B cell (primary cell): ENCODE measurements around the gene RNF183. TPM values are rescaled to one million over a fixed set of nuclear protein-coding genes. Genes with fewer than 3 reads are reported as not detected.

ENCODE experiments used
- ATAC-seq: fragments of 200-7000 bp; cut with Tn5 transposase; one replicate; pipeline ENCODE4 v1.10.0; 2021; ENCODE audit warnings: low read depth, mild to moderate bottlenecking, moderate number of reproducible peaks, moderate library complexity
- CTCF ChIA-PET: fragments of 350-600 bp; sonication (Branson Sonifier 250); formaldehyde crosslinking; loops from one replicate; lab custom pipeline; 2021; ENCODE audit warnings: antibody characterized with exemption, inconsistent platforms; lab: Charles Lee
- POLR2A ChIA-PET: fragments of 350-600 bp; sonication (Branson Sonifier 250); formaldehyde crosslinking; loops from one replicate; lab custom pipeline; 2021; ENCODE audit warnings: antibody characterized with exemption; lab: Charles Lee
- DNase-seq: peaks from one replicate; pipeline ENCODE4 v3.0.0; 2013
- H2AFZ ChIP-seq: 2 replicates; pipeline ENCODE4 v1.6.1; 2012; ENCODE audit warnings: mild to moderate bottlenecking, low read depth, low read length; ENCODE audit not compliant: insufficient read depth, poor library complexity, severe bottlenecking
- H3K27ac ChIP-seq, 2 donors: 1 replicate in 1 of 2; 2 replicates in 1 of 2; pipeline ENCODE4 v1.5.1; 2012 to 2013; ENCODE audit warnings: low read length in 2 of 2, mild to moderate bottlenecking in 2 of 2, moderate library complexity in 1 of 2
- H3K27me3 ChIP-seq, 4 experiments: fragments of 200-600 bp in 1 of 4; sonication (generic) in 1 of 4; replicated peaks in 1 of 4; 1 replicate in 2 of 4; 2 replicates in 2 of 4; pipeline versions ENCODE4 v1.6.1 to v1.7.0; 2013 to 2016; ENCODE audit warnings: low read length in 3 of 4, mild to moderate bottlenecking in 2 of 4, mixed read lengths in 1 of 4, moderate library complexity in 1 of 4; ENCODE audit not compliant: insufficient read depth in 4 of 4, control insufficient read depth in 3 of 4; ENCODE audit errors: control extremely low read depth in 1 of 4
- H3K36me3 ChIP-seq, 2 experiments: replicated peaks in 1 of 2; 1 replicate in 1 of 2; 2 replicates in 1 of 2; pipeline versions ENCODE4 v1.6.1 to v1.7.1; 2013; ENCODE audit warnings: low read length in 1 of 2; ENCODE audit not compliant: insufficient read depth in 2 of 2, control insufficient read depth in 1 of 2; ENCODE audit errors: control extremely low read depth in 1 of 2, extremely low read depth in 1 of 2
- H3K4me1 ChIP-seq, 2 donors: fragments of 200-600 bp in 1 of 2; sonication (generic) in 1 of 2; 1 replicate in 1 of 2; 2 replicates in 1 of 2; pipeline versions ENCODE4 v1.5.1 to v1.6.1; 2013 to 2017; ENCODE audit warnings: low read length in 2 of 2; ENCODE audit not compliant: control insufficient read depth in 2 of 2, insufficient read depth in 2 of 2
- H3K4me2 ChIP-seq: replicated peaks from 2 replicates; pipeline ENCODE3; 2012; ENCODE audit warnings: mild to moderate bottlenecking, low read depth, low read length; ENCODE audit not compliant: poor library complexity, severe bottlenecking
- H3K4me3 ChIP-seq, 5 experiments: fragments of 200-600 bp in 1 of 5; sonication (generic) in 1 of 5; 1 replicate in 3 of 5; 2 replicates in 2 of 5; pipeline versions ENCODE4 v1.5.1 to v1.7.0; 2011 to 2016; ENCODE audit warnings: low read length in 4 of 5, mild to moderate bottlenecking in 4 of 5, low read depth in 2 of 5, control low read depth in 1 of 5, moderate library complexity in 1 of 5; ENCODE audit not compliant: insufficient read depth in 1 of 5; ENCODE audit errors: control extremely low read depth in 1 of 5, extremely low read depth in 1 of 5
- H3K79me2 ChIP-seq: fragments of 200-600 bp; sonication (generic); one replicate; pipeline ENCODE4 v1.6.0; 2016; ENCODE audit warnings: low read length; ENCODE audit not compliant: control insufficient read depth, insufficient read depth
- H3K9ac ChIP-seq: fragments of 200-600 bp; sonication (generic); 2 replicates; pipeline ENCODE4 v1.6.1; 2017; ENCODE audit warnings: mild to moderate bottlenecking, low read length, moderate library complexity
- H3K9me3 ChIP-seq, 3 donors: one replicate each; pipeline versions ENCODE4 v1.6.1 to v1.7.1; 2013; ENCODE audit warnings: low read length in 2 of 3; ENCODE audit not compliant: control insufficient read depth in 2 of 3, insufficient read depth in 1 of 3; ENCODE audit errors: control extremely low read depth in 1 of 3
- H4K20me1 ChIP-seq: 2 replicates; pipeline ENCODE4 v1.6.0; 2012; ENCODE audit warnings: mild to moderate bottlenecking, low read length; ENCODE audit not compliant: insufficient read depth, control insufficient read depth, poor library complexity, severe bottlenecking
- H3K27ac Mint-ChIP-seq: one replicate; pipeline ENCODE4 v1.8.0; 2021; ENCODE audit warnings: mixed read lengths
- H3K27me3 Mint-ChIP-seq: one replicate; pipeline ENCODE4 v1.8.0; 2021; ENCODE audit warnings: mixed read lengths
- H3K4me1 Mint-ChIP-seq: one replicate; pipeline ENCODE4 v1.8.0; 2021; ENCODE audit warnings: mixed read lengths
- H3K4me3 Mint-ChIP-seq: one replicate; pipeline ENCODE4 v1.8.0; 2021; ENCODE audit warnings: mixed read lengths
- H3K9me3 Mint-ChIP-seq: one replicate; pipeline ENCODE4 v1.8.0; 2022; ENCODE audit warnings: mixed read lengths; ENCODE audit not compliant: insufficient read depth
- CTCF ChIP-seq: fragments of 200-600 bp; IDR thresholded peaks from one replicate; pipeline ENCODE4 v1.8.0; 2022; ENCODE audit warnings: antibody characterized with exemption, mild to moderate bottlenecking
- EZH2 ChIP-seq: IDR thresholded peaks from 2 replicates; pipeline ENCODE4 v1.6.1; 2012; ENCODE audit warnings: borderline replicate concordance, low read depth, mild to moderate bottlenecking, moderate library complexity, low read length; ENCODE audit not compliant: insufficient read depth, poor library complexity, severe bottlenecking
- WGBS: methylation state at CpG from one replicate; pipeline ENCODE4 v1.1.5; 2013; ENCODE audit warnings: missing lambda C conversion rate; ENCODE audit not compliant: insufficient coverage; 5-methylcytosine and 5-hydroxymethylcytosine counted together
- intact Hi-C: fragments of 100-400 bp; cut with micrococcal nuclease; formaldehyde crosslinking; loops from one replicate; pipeline ENCODE4 v1.10.0; 2022
- polyA plus RNA-seq: library from polyadenylated mRNA; depleted of rRNA; stranded (reverse); fragments of >200 nt; gene quantifications from 2 replicates; pipeline ENCODE4 v1.2.3, GENCODE V29; 2012
- total RNA-seq, 2 donors: library from RNA; stranded (reverse); fragments of 120-200 nt in 1 of 2; gene quantifications; 1 replicate in 1 of 2; 2 replicates in 1 of 2; pipeline versions ENCODE4 v1.2.3 to v1.2.4, GENCODE V29; 2013 to 2022

Gene RNF183
- total and polyA plus RNA-seq, 2 donors (not counting 1 experiment from before 2014, with no cell fraction given), result 0.04 TPM; not detected in 1

DNA sequence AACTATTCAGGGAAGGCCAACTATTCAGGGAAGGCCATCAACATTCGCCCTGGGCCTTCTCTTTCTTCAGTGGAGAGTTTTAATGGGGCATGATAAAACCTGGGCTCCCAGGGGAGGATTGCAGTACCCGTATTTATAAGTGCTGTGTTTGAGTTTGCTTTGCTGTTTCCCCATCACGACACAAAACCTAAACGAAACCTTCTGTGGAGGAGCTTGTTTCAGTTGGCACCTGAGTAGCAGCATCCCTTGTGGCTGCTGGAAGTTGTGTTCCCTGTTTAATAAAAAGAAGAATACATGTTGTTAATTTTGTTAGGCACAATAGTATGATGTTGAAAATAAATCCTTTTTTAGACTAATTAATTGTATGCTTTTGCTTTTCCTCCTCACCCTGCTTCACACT is 28.6 kb upstream of the RNF183 start:
- Mint-ChIP-seq H3K9me3 (no peaks in the 10 kb centered on the region), H3K4me1 (no peaks in the 10 kb centered on the region), H3K4me3 (no peak overlapping the region), H3K27ac (no peak overlapping the region), H3K27me3 (peaks cover 4% of the 10 kb centered on the region)
- intact Hi-C loops, result no loop called here
- no peak for DNase-seq
- no peaks in the 10 kb centered on the region for H3K79me2 ChIP-seq
- CTCF ChIA-PET, result no interaction called here
- H3K4me2 ChIP-seq, result no peak overlapping the region
- ATAC-seq, result no peak
- H3K36me3 ChIP-seq, result no peaks in the 10 kb centered on the region
- H3K4me1 ChIP-seq, result no peaks in the 10 kb centered on the region
- no peak overlapping the region for H2AFZ ChIP-seq
- no peak overlapping the region for H3K9ac ChIP-seq
- no peak for TF ChIP-seq EZH2
- no peak for TF ChIP-seq CTCF
- POLR2A ChIA-PET, result no interaction called here
- 88% methylated on average over 2 of the region's 4 CpGs for WGBS
- H4K20me1 ChIP-seq, result no peaks in the 10 kb centered on the region
- no peak overlapping the region for H3K27ac ChIP-seq
- H3K9me3 ChIP-seq, result no peaks in the 10 kb centered on the region
- H3K4me3 ChIP-seq, result no peak overlapping the region
- H3K27me3 ChIP-seq, result no peaks in the 10 kb centered on the region

DNA sequence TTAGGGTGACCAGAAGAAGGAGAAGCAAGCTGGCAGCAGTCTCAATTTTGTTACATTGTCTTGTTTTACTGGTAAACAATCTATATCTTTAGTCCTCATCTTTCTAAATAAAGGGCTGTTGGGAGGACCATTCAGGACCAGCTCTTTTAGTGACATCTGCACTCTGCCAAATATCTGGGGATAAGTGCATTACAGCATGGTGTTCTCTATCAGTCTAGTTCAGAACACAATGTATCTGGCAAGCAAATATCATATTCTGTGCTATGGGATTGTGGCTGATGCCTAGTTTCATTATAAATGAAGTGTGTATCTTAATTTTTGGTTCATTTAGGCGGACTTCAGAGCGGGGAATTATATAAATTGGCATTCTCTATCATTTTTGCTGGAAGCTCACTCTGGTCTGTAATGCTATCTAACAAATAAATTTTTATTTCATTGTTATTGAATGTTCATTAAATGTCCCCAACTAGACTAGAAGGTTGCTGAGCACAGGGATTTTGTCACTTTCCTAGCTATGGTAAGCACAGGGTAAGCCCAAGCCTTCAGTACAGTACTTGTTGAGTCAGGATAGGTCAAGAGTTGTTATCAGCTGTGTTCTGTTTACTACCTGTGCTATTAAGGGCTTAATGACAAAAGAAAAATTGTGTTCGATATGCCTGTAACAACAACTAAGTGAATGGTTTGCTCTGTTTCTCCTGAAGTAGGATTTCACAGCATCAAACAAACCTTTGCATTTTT is 25.0 kb upstream of the RNF183 start:
- no CpG with 5 or more reads among the region's 3 CpGs for WGBS
- intact Hi-C loops, result no loop called here

More for the DNA sequence above, 25.0 kb upstream of the RNF183 start:
- CTCF ChIA-PET, result no interaction called here
- Mint-ChIP-seq H3K9me3 (no peaks in the 10 kb centered on the region), H3K4me3 (no peak overlapping the region), H3K27ac (no peak overlapping the region), H3K27me3 (no peaks in the 10 kb centered on the region), H3K4me1 (no peaks in the 10 kb centered on the region)
- POLR2A ChIA-PET, result no interaction called here
- Histone ChIP-seq H4K20me1 (no peaks in the 10 kb centered on the region), H3K4me3 (no peak overlapping the region), H3K9me3 (no peaks in the 10 kb centered on the region), H3K9ac (no peak overlapping the region), H3K4me1 (no peaks in the 10 kb centered on the region), H2AFZ (no peak overlapping the region), H3K27me3 (no peaks in the 10 kb centered on the region), H3K27ac (no peak overlapping the region), H3K4me2 (no peak overlapping the region), H3K79me2 (no peaks in the 10 kb centered on the region), H3K36me3 (no peaks in the 10 kb centered on the region)
- ATAC-seq, result no peak
- TF ChIP-seq EZH2 (no peak), CTCF (no peak)
- no peak for DNase-seq
